Measurements from ENCODE around the gene ZNF672.
A peak's percentile ranks its signal among the peaks of the same experiment; 100 is the strongest.

Gene ZNF672

DNA sequence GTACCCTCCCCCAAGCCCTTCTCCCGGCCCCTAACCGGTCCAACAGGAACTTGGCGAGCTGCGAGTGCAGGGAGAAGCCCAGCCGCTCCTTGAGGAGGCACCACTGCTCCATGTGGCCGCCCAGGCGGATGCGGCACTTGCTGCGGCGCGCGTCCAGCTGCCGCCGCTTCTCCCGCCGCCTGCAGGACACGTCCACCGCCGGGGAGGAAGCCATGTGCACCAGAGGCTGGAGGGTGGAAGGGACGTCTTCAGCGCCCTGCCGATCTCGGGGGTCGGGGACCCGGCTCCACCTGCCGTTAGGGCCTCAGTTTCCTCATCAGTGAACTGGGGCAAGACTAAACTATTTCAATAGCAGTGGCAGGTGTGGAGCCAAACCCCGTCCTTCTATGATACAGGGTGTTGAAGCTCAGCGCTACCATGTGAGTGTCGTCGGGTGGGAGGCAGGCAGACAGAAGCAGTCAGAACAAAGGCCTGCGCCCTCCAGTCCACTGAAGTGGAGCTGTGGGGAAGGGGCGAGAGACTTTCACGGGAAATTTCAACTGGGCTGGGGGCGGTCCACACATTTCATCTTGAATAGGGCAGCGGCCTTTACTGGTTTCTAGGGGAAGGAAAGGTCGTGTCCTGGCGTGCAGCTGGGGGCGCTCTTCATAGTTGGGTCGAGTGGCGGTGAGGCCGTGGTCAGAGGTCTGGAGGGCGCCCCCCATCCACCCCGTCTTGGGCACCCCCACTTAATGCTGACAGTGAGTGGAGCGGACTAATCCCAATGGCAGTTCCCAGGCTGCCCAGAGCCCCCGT, 20.3 kb downstream of the ZNF672 start:
- Histone ChIP-seq H3K9me3 (ENCODE audit: control insufficient read depth in 1 of 2, low read length in 2 of 2) (no peaks in the 10 kb centered on the region), H3K4me1 (ENCODE audit: control insufficient read depth in 1 of 2, insufficient read depth in 2 of 2, low read length in 2 of 2) (peaks cover 15 to 17% of the 10 kb centered on the region in 2 donors), H3K36me3 (ENCODE audit: control insufficient read depth in 1 of 2, insufficient read depth in 2 of 2, low read length in 2 of 2) (peaks cover 5 to 15% of the 10 kb centered on the region in 2 donors), H3K27ac (ENCODE audit: low read length) (peak overlapping the region; percentile 95), H3K27me3 (ENCODE audit: low read depth, low read length) (no peaks in the 10 kb centered on the region), H3K4me3 (ENCODE audit: low read depth in 1 of 2, low read length in 2 of 2) (peak overlapping the region; percentile 72 to 74)

DNA sequence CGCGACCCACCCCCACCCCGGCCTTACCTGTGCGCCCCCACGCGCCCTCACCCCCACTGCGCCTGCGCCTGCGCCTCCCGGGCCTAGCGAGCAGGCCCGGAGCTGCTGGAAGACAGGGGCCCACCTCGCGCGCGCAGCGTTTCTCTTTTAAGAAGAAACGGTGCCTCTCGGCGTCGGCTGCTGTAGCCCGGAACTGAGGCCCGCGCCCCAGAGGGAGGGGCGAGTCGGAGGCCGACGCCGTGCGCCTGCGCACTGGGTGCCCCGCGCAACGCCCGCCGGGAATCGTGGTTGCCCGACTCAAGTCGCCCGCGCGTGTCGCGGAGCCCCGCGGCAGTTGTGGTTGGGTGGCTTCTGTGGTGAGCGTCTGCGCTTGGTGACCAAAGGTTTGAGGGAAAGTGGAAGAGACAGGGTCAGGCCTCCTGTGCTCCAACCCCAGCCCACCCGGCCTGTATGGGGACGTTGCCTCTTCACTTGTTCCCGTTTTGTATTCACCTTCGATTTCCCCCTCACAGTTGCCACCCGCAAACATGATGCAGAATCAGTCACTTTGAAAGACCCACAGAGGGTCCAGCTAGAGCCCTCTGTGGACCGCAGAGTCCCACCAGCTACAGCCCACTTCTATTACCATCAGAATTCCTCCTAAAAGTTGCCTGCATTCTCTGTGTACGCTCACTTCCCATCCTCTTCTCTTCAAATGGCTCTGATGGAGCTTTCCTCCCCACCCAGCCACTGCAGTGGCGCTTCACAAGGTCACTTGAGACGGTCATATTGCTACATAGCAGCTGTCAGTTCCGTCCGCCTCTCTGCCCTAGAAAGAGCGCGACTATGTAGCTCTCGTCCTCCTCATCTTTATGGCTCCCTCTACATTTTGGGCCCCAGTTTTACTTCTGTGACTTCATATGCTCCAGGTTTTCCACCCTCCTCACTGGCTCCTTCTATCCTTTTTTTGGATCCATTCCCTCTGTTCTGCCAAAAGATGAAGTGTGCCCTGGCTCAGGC, 21.2 kb downstream of the ZNF672 start, which contains the start of gene ZNF692:
ZNF692 (minus strand) TSS at position 195 of the 999 bp plus-strand sequence. CDS start 776 bp downstream, outside the sequence.
- Histone ChIP-seq H3K9me3 (ENCODE audit: control insufficient read depth in 1 of 2, low read length in 2 of 2) (no peaks in the 10 kb centered on the region), H3K4me3 (ENCODE audit: low read depth in 1 of 2, low read length in 2 of 2) (peak within 1 kb of the TSS; percentile 74 to 93), H3K36me3 (ENCODE audit: control insufficient read depth in 1 of 2, insufficient read depth in 2 of 2, low read length in 2 of 2) (peaks cover 0 to 8% of the 10 kb centered on the region in 2 donors), H3K27me3 (ENCODE audit: low read depth, low read length) (no peaks in the 10 kb centered on the region), H3K4me1 (ENCODE audit: control insufficient read depth in 1 of 2, insufficient read depth in 2 of 2, low read length in 2 of 2) (peaks cover 15 to 24% of the 10 kb centered on the region in 2 donors), H3K27ac (ENCODE audit: low read length) (peak within 1 kb of the TSS; percentile 95)

DNA sequence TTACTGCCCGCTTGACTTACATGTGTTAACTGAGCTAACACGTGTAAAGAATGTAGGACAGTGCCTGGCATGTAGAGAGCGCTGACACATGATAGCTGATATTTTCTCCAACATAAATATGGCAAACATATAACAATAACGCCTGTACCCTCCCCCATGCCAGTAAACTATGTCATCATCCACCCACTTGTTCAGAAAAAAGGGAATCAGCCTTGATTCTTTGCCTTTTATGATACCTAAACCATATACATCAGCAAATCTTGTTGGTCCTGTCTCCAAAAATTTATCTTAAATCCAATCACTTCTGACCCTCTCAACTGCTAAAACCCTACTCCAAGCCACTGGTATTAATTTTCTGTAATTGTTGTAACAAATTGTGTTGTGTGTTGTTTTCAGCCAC, 22.0 kb downstream of the ZNF672 start:
- no peaks in the 10 kb centered on the region for H3K9me3 ChIP-seq (ENCODE audit: control insufficient read depth in 1 of 2, low read length in 2 of 2)
- no peak overlapping the region for H3K4me3 ChIP-seq (ENCODE audit: low read depth in 1 of 2, low read length in 2 of 2)
- peak overlapping the region; percentile 95 for H3K27ac ChIP-seq (ENCODE audit: low read length)
- no peaks in the 10 kb centered on the region for H3K27me3 ChIP-seq (ENCODE audit: low read depth, low read length)
- peaks cover 15 to 24% of the 10 kb centered on the region in 2 donors for H3K4me1 ChIP-seq (ENCODE audit: control insufficient read depth in 1 of 2, insufficient read depth in 2 of 2, low read length in 2 of 2)
- peaks cover 0 to 8% of the 10 kb centered on the region in 2 donors for H3K36me3 ChIP-seq (ENCODE audit: control insufficient read depth in 1 of 2, insufficient read depth in 2 of 2, low read length in 2 of 2)

DNA sequence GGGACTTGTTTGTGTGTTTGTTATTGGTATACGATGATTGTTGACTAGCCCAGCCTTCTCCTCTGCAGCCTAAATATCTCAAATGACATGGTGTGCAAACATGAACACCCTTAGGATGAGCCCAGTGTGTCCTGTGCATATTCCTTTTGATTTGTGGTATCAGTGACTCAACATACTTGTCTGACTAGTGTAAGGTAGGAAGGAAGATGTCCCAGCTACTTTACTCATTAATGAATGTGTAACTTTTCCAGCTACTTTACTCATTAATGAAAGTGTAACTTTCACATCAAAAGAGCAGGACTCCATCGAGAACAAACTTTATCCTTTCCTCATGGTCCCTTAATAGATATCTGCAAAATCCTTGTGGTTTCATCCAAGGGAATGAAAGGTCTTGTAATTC, 23.6 kb downstream of the ZNF672 start:
- Histone ChIP-seq H3K4me3 (ENCODE audit: low read depth in 1 of 2, low read length in 2 of 2) (no peak overlapping the region), H3K27me3 (ENCODE audit: low read depth, low read length) (no peaks in the 10 kb centered on the region), H3K4me1 (ENCODE audit: control insufficient read depth in 1 of 2, insufficient read depth in 2 of 2, low read length in 2 of 2) (peaks cover 15 to 24% of the 10 kb centered on the region in 2 donors), H3K9me3 (ENCODE audit: control insufficient read depth in 1 of 2, low read length in 2 of 2) (no peaks in the 10 kb centered on the region), H3K27ac (ENCODE audit: low read length) (no peak overlapping the region), H3K36me3 (ENCODE audit: control insufficient read depth in 1 of 2, insufficient read depth in 2 of 2, low read length in 2 of 2) (no peaks in the 10 kb centered on the region)

DNA sequence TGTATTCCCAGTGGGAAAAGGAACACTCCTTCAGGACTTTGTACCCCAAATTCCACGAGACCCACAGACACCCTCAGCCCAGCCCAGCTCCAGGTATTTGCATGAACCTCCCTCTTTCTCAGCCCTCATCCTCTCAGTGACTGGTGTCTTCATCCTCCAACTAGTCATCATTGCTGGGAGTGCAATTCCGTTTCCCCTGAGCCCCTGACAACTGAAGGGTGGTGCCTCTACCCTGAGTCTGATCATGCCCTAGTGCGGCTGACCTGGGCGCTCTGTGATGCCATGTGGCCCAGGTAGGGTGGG, 24.6 kb downstream of the ZNF672 start:
- H3K27me3 ChIP-seq (ENCODE audit: low read depth, low read length) = no peaks in the 10 kb centered on the region
- H3K9me3 ChIP-seq (ENCODE audit: control insufficient read depth in 1 of 2, low read length in 2 of 2) = no peaks in the 10 kb centered on the region
- peak overlapping the region; percentile 76 to 79 for H3K4me3 ChIP-seq (ENCODE audit: low read depth in 1 of 2, low read length in 2 of 2)
- H3K4me1 ChIP-seq (ENCODE audit: control insufficient read depth in 1 of 2, insufficient read depth in 2 of 2, low read length in 2 of 2) = peaks cover 15 to 19% of the 10 kb centered on the region in 2 donors
- H3K36me3 ChIP-seq (ENCODE audit: control insufficient read depth in 1 of 2, insufficient read depth in 2 of 2, low read length in 2 of 2) = no peaks in the 10 kb centered on the region
- no peak overlapping the region for H3K27ac ChIP-seq (ENCODE audit: low read length)

DNA sequence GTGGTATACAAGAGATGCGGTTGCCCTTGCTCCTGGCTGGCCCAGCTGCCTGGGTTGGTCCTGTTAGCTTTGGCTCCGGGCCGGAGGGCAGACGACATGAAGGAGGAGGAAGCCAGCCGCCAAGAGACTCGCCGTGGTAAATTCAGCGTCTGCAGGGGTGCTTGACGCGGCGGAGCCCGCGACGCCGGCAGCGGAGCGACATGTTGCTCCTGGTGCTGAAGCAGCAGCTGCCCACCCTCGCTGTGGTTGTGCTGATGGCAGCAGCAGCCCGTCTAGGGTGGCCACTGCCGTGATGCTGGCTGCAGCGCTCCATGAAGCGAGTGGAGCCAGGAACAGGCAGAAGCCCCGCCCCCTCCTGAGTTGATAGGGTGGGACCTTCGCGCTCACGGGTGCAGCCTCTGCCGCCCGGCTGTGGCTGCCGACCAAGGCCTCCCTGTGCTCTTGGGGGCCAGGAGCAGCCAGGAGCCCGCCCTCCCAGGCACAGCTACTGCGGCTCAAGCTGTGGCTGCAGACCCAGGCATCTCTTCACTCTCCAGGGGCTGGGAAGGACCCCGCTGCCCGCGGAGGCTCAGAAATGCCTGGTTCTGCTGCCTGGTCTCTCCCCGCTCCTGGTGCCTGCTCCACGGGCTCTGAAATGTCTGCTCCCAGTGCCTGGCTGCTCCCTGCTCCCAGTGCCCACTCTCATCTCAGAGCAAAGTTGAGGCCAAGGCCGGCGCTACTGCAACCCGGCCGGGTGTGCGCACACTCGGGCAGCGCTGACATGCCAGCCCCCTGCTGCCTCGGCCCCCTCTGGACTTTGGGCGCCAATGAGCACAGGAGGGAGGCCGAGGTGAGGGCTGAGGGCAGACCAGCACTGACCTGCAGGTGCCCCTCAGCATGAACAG, 25.2 kb downstream of the ZNF672 start:
- no peaks in the 10 kb centered on the region for H3K9me3 ChIP-seq (ENCODE audit: control insufficient read depth in 1 of 2, low read length in 2 of 2)
- H3K27me3 ChIP-seq (ENCODE audit: low read depth, low read length) = no peaks in the 10 kb centered on the region
- H3K4me1 ChIP-seq (ENCODE audit: control insufficient read depth in 1 of 2, insufficient read depth in 2 of 2, low read length in 2 of 2) = peaks cover 15% of the 10 kb centered on the region in 2 donors
- peak overlapping the region; percentile 76 to 79 for H3K4me3 ChIP-seq (ENCODE audit: low read depth in 1 of 2, low read length in 2 of 2)
- H3K27ac ChIP-seq (ENCODE audit: low read length) = no peak overlapping the region
- H3K36me3 ChIP-seq (ENCODE audit: control insufficient read depth in 1 of 2, insufficient read depth in 2 of 2, low read length in 2 of 2) = no peaks in the 10 kb centered on the region

DNA sequence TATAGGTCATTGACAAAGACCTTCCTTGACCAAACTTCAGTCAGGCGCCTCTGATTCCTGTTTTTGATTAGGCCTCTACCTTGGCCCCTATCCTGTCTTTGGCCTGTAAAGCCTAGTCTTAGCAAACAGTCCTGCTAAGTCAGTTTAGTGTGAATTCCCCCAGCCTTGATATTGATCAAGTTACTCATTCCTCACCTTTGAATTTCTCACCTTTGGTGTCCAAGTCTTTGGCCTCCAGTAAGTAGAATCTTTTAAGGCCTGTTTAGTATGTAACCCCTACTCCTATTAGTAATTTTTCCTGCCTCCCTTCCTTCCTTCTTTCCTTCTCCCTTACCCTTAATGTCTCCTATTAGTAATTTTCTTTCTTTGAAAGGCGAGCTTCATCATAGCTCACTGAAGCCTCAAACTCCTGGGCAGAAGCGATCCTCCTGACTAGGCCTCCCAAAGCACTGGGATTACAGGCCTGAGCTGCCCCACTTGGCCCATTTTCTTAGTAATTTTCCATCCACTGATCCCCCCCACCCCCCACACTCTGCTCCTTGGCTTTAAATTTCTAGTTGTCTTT, 33.9 kb downstream of the ZNF672 start:
- H3K36me3 ChIP-seq (ENCODE audit: control insufficient read depth in 1 of 2, insufficient read depth in 2 of 2, low read length in 2 of 2) = no peaks in the 10 kb centered on the region
- H3K27me3 ChIP-seq (ENCODE audit: low read depth, low read length) = no peaks in the 10 kb centered on the region
- H3K4me1 ChIP-seq (ENCODE audit: control insufficient read depth in 1 of 2, insufficient read depth in 2 of 2, low read length in 2 of 2) = no peaks in the 10 kb centered on the region
- no peak overlapping the region for H3K27ac ChIP-seq (ENCODE audit: low read length)
- H3K4me3 ChIP-seq (ENCODE audit: low read depth in 1 of 2, low read length in 2 of 2) = no peak overlapping the region
- no peaks in the 10 kb centered on the region for H3K9me3 ChIP-seq (ENCODE audit: control insufficient read depth in 1 of 2, low read length in 2 of 2)

DNA sequence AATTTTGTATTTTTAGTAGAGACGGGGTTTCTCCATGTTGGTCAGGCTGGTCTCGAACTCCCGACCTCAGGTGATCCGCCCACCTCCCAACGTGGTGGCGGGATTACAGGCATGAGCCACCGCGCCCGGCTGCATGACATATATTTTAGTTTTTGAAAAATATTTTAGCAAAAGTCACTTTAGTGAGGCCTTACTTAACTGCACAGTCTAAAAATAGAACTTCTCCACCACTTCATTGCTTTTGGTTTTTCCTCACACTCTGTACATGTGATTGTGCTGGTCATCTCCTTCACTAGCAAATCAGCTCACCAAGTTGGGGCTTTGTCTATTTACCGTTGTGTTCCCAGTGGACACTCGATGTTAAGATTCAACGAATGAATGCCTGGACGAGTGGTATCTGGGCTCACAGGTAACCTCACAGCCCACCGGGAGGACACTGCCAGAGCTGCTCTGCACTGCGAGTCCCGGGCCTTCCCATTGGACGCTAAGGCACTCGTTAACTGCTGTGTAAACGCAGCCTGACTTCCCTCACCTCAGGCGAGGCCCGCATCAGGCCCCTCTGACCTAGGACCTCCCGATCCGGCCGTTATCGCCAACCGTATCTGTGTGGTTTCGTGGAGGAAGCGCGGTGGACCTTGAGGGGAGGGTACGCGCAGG, 34.9 kb downstream of the ZNF672 start:
- no peaks in the 10 kb centered on the region for H3K36me3 ChIP-seq (ENCODE audit: control insufficient read depth in 1 of 2, insufficient read depth in 2 of 2, low read length in 2 of 2)
- H3K9me3 ChIP-seq (ENCODE audit: control insufficient read depth in 1 of 2, low read length in 2 of 2) = no peaks in the 10 kb centered on the region
- H3K27me3 ChIP-seq (ENCODE audit: low read depth, low read length) = no peaks in the 10 kb centered on the region
- peak overlapping the region; percentile 98 for H3K27ac ChIP-seq (ENCODE audit: low read length)
- peak overlapping the region; percentile 82 to 96 for H3K4me3 ChIP-seq (ENCODE audit: low read depth in 1 of 2, low read length in 2 of 2)
- H3K4me1 ChIP-seq (ENCODE audit: control insufficient read depth in 1 of 2, insufficient read depth in 2 of 2, low read length in 2 of 2) = no peaks in the 10 kb centered on the region

DNA sequence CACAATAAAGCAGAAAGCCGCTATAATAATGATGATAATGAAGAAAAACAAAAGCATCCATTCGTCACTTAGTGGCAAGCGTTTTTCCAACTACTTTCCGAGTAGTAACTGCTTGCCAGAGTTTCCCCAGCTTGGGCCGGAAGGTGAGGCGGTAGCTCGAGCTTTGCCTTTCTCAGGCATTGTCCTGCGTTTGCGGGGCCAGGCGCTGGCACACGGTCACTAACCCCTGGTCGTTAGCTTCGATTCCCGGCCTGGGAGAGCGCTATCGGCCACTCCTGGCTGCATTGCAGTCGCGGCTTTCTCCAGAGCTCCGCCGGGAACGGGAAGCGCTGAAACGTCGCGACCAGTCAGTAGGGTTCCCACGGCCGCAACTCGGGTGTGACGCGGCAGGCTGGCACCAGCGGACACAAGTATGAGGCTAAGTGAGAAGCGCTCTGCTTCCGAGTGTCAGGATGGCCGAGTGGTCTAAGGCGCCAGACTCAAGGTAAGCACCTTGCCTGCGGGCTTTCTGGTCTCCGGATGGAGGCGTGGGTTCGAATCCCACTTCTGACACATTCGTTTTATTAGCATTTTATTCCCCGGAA, 35.5 kb downstream of the ZNF672 start:
- Histone ChIP-seq H3K4me3 (ENCODE audit: low read depth in 1 of 2, low read length in 2 of 2) (peak overlapping the region; percentile 82 to 96), H3K27ac (ENCODE audit: low read length) (peak overlapping the region; percentile 98), H3K27me3 (ENCODE audit: low read depth, low read length) (no peaks in the 10 kb centered on the region), H3K36me3 (ENCODE audit: control insufficient read depth in 1 of 2, insufficient read depth in 2 of 2, low read length in 2 of 2) (no peaks in the 10 kb centered on the region), H3K9me3 (ENCODE audit: control insufficient read depth in 1 of 2, low read length in 2 of 2) (no peaks in the 10 kb centered on the region), H3K4me1 (ENCODE audit: control insufficient read depth in 1 of 2, insufficient read depth in 2 of 2, low read length in 2 of 2) (no peaks in the 10 kb centered on the region)

DNA sequence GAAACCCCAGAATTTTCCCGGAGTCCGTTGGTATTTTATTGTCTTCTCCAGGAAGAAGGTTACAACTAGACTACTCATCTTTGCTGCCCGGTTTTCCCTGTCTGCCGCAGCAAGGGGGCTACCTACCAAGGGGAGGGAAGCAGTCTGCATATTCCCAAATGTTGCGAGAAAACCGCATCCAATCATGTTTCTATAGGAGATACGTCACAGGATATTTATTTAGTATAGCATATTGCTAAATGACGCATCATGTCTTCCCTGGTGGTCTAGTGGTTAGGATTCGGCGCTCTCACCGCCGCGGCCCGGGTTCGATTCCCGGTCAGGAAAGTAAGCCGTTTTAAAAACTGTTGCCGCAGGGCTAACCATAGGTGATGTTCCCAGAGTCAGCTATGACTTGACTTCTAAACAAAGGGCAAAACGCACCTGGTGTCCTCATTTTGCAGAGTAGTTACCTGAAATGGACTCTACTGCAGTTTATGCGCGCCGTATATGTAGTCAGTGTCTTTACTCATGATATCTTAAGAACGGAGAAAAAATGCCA, 36.0 kb downstream of the ZNF672 start:
- Histone ChIP-seq H3K4me1 (ENCODE audit: control insufficient read depth in 1 of 2, insufficient read depth in 2 of 2, low read length in 2 of 2) (no peaks in the 10 kb centered on the region), H3K4me3 (ENCODE audit: low read depth in 1 of 2, low read length in 2 of 2) (peak overlapping the region; percentile 82 to 96), H3K36me3 (ENCODE audit: control insufficient read depth in 1 of 2, insufficient read depth in 2 of 2, low read length in 2 of 2) (no peaks in the 10 kb centered on the region), H3K27ac (ENCODE audit: low read length) (peak overlapping the region; percentile 98), H3K9me3 (ENCODE audit: control insufficient read depth in 1 of 2, low read length in 2 of 2) (no peaks in the 10 kb centered on the region), H3K27me3 (ENCODE audit: low read depth, low read length) (no peaks in the 10 kb centered on the region)

All from muscle layer of duodenum (tissue), 2 donors.